Endothelial cell of umbilical vein (primary cell): ENCODE results near the gene PPFIBP1. TPM values are rescaled to one million over a fixed set of nuclear protein-coding genes. Genes with fewer than 3 reads are reported as not detected.

Source experiments
- BruUV-seq: library from RNA; stranded (reverse); fragments of 400-500 nt; replicated peaks from 2 replicates; lab custom pipeline; 2021; lab: Mats Ljungman, UMichigan
- CTCF ChIA-PET: fragments of 300-600, 350-600 bp; sonication (Branson Sonifier 250); formaldehyde crosslinking; loops from one replicate; lab custom pipeline; 2021; ENCODE audit warnings: antibody characterized with exemption, inconsistent platforms; lab: Charles Lee
- POLR2A ChIA-PET: fragments of 300-600, 350-600 bp; sonication (Branson Sonifier 250); formaldehyde crosslinking; loops from one replicate; lab custom pipeline; 2021; ENCODE audit warnings: antibody characterized with exemption, inconsistent platforms; lab: Charles Lee
- DNase-seq: peaks from one replicate; pipeline ENCODE4 v3.0.0-alpha.2; 2011; ENCODE audit warnings: low read depth, low spot score
- FAIRE-seq: peaks from 2 replicates; lab custom pipeline; 2011; peaks lifted over from hg19 to GRCh38; lab: Jason Lieb, UNC
- H2AFZ ChIP-seq: 2 replicates; pipeline ENCODE4 v1.6.0; 2012; ENCODE audit warnings: low read depth, low read length, control low read depth, inconsistent platforms
- H3K27ac ChIP-seq: 2 replicates; pipeline ENCODE4 v1.5.1; 2011; ENCODE audit warnings: low read depth, mild to moderate bottlenecking, control low read depth, low read length, moderate library complexity; ENCODE audit not compliant: insufficient read depth
- H3K27me3 ChIP-seq, 2 experiments: 2 replicates each; pipeline versions ENCODE4 v1.6.0 to v1.6.1; 2011; ENCODE audit warnings: low read length in 2 of 2, mixed read lengths in 1 of 2; ENCODE audit not compliant: control insufficient read depth in 2 of 2, insufficient read depth in 2 of 2
- H3K36me3 ChIP-seq, 2 experiments: 2 replicates in 1 of 2; 3 replicates in 1 of 2; pipeline ENCODE4 v1.5.1; 2011; ENCODE audit warnings: low read length in 2 of 2, mild to moderate bottlenecking in 1 of 2, moderate library complexity in 1 of 2; ENCODE audit not compliant: control insufficient read depth in 2 of 2, insufficient read depth in 2 of 2; ENCODE audit errors: extremely low read depth in 1 of 2
- H3K4me1 ChIP-seq: 3 replicates; pipeline ENCODE4 v1.5.1; 2011; ENCODE audit warnings: mild to moderate bottlenecking, low read length; ENCODE audit not compliant: control insufficient read depth, insufficient read depth; ENCODE audit errors: extremely low read depth
- H3K4me2 ChIP-seq: 2 replicates; pipeline ENCODE4 v1.6.1; 2011; ENCODE audit warnings: low read length, control low read depth, mixed read lengths; ENCODE audit not compliant: insufficient read depth
- H3K4me3 ChIP-seq, 3 experiments: fragments of 200-600 bp in 1 of 3; sonication (generic), shearing (Covaris generic) in 1 of 3; replicated peaks in 1 of 3; 2 replicates each; pipeline ENCODE4 v1.5.1; 2011 to 2016; ENCODE audit warnings: control low read depth in 3 of 3, low read length in 3 of 3, mild to moderate bottlenecking in 2 of 3, inconsistent platforms in 1 of 3, low read depth in 1 of 3, moderate library complexity in 1 of 3; ENCODE audit not compliant: insufficient read depth in 1 of 3
- H3K79me2 ChIP-seq: 2 replicates; pipeline ENCODE4 v1.6.0; 2012; ENCODE audit warnings: low read length, inconsistent platforms; ENCODE audit not compliant: control insufficient read depth, insufficient read depth
- H3K9ac ChIP-seq: replicated peaks from 2 replicates; pipeline ENCODE3; 2011; ENCODE audit warnings: low read length, control low read depth; ENCODE audit not compliant: insufficient read depth; ENCODE audit errors: extremely low read depth
- H3K9me1 ChIP-seq: replicated peaks from 3 replicates; pipeline ENCODE4 v1.6.0; 2011; ENCODE audit warnings: mild to moderate bottlenecking, low read length; ENCODE audit not compliant: control insufficient read depth, insufficient read depth; ENCODE audit errors: extremely low read depth
- H3K9me3 ChIP-seq: replicated peaks from 2 replicates; pipeline ENCODE4 v1.5.1; 2012; ENCODE audit warnings: low read length, inconsistent platforms; ENCODE audit not compliant: control insufficient read depth, insufficient read depth
- H4K20me1 ChIP-seq: replicated peaks from 2 replicates; pipeline ENCODE3; 2011; ENCODE audit warnings: mild to moderate bottlenecking, low read length; ENCODE audit not compliant: control insufficient read depth, insufficient read depth; ENCODE audit errors: extremely low read depth
- EZH2 ChIP-seq: IDR thresholded peaks from 2 replicates; pipeline ENCODE4 v1.6.1; 2012; ENCODE audit warnings: borderline replicate concordance, low read depth, mild to moderate bottlenecking, moderate library complexity, low read length, inconsistent platforms; ENCODE audit not compliant: severe bottlenecking
- FOS ChIP-seq: IDR thresholded peaks from 2 replicates; pipeline ENCODE4 v1.6.1; 2011; ENCODE audit warnings: mild to moderate bottlenecking, low read length, moderate library complexity, borderline replicate concordance; ENCODE audit not compliant: insufficient read depth
- GATA2 ChIP-seq: IDR thresholded peaks from 2 replicates; pipeline ENCODE4 v1.7.0; 2011; ENCODE audit warnings: low read depth, mild to moderate bottlenecking, moderate library complexity, mixed read lengths, low read length; ENCODE audit not compliant: insufficient read length, insufficient read depth
- JUN ChIP-seq: IDR thresholded peaks from 2 replicates; pipeline ENCODE4 v1.6.1; 2011; ENCODE audit warnings: borderline replicate concordance, low read depth; ENCODE audit not compliant: insufficient read length, insufficient read depth
- MYC ChIP-seq: IDR thresholded peaks from one replicate; pipeline ENCODE4 v1.6.1; 2011; ENCODE audit warnings: mild to moderate bottlenecking, low read depth, low read length
- POLR2A ChIP-seq: IDR thresholded peaks from 2 replicates; pipeline ENCODE4 v1.6.1; 2012; ENCODE audit warnings: low read depth, mild to moderate bottlenecking, control low read depth, low read length
- POLR2AphosphoS5 ChIP-seq: IDR thresholded peaks from 2 replicates; pipeline ENCODE4 v1.6.1; 2012; ENCODE audit warnings: low read depth, mild to moderate bottlenecking, control low read depth, low read length, moderate library complexity; ENCODE audit not compliant: insufficient read depth
- dilution Hi-C: fragments of 300-500 bp; cut with MboI; formaldehyde crosslinking; loops from one replicate; pipeline ENCODE4 v1.15.0; 2019; ENCODE audit warnings: low sequenced_read_pairs; ENCODE audit not compliant: extremely low pct_ligation_motif_present
- intact Hi-C: fragments of 100-400 bp; cut with micrococcal nuclease; formaldehyde crosslinking; loops from one replicate; pipeline ENCODE4 v1.10.0; 2022
- polyA plus RNA-seq, 4 experiments: library from polyadenylated mRNA; depleted of rRNA in 3 of 4; stranded (reverse) in 3 of 4; unstranded in 1 of 4; fragments of >200 nt; gene quantifications; 2 replicates each; pipeline versions ENCODE4 v1.2.1 to v1.2.3, GENCODE V29; 2011 to 2012; ENCODE audit warnings: missing spikeins in 1 of 4
- total RNA-seq: library from RNA; stranded (reverse); gene quantifications from 2 replicates; pipeline ENCODE4 v1.2.3, GENCODE V29; 2021
- TF ChIP-seq, protein P1 (sequence below), 2 donors: IDR thresholded peaks; 1 replicate in 1 of 2; 2 replicates in 1 of 2; pipeline ENCODE4 v1.5.1; 2011; ENCODE audit warnings: low read length in 2 of 2, mild to moderate bottlenecking in 2 of 2, moderate library complexity in 2 of 2, control low read depth in 1 of 2, inconsistent platforms in 1 of 2, low read depth in 1 of 2; ENCODE audit not compliant: insufficient read depth in 1 of 2; ENCODE audit errors: extremely low read depth in 1 of 2
- TF ChIP-seq, protein P2 (sequence below): IDR thresholded peaks from 2 replicates; pipeline ENCODE4 v1.6.1; 2011; ENCODE audit not compliant: insufficient read depth, insufficient read length

PPFIBP1 gene
- total and polyA plus RNA-seq, 2 donors (not counting 3 experiments of a cell fraction or from before 2014, with no cell fraction given), result 45.5 to 154 TPM

DNA sequence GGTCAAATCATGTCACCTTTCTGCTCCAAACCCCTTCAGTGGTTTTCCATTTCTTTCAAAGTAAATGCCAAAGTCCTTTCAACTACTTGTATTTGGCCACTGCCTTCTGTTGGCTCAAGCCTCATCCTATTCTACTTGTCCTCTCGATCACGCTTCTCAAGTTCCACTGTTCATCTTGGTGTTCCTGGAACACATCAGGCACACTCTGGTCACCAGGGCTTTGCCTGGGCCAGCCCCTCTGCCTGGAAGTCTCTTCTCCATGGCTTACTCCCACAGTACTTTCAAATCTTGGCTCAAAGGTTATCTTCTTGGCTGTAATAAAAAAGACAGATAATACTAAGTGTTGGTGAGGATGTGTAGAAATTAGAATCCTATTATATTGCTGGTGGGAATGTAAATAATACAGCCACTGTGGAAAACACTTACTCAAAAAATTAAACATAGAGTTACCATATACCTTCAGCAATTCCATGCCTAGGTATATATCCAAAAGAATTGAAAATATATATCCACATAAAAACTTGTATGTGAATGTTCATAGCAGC is 17.3 kb upstream of the PPFIBP1 start:
- Histone ChIP-seq H3K4me1 (no peaks in the 10 kb centered on the region), H3K27ac (no peak overlapping the region), H3K9me3 (no peaks in the 10 kb centered on the region), H3K9ac (no peak overlapping the region), H4K20me1 (no peaks in the 10 kb centered on the region), H3K4me3 (no peak overlapping the region), H3K79me2 (no peaks in the 10 kb centered on the region), H3K27me3 (no peaks in the 10 kb centered on the region), H3K36me3 (no peaks in the 10 kb centered on the region), H2AFZ (no peak overlapping the region), H3K9me1 (no peaks in the 10 kb centered on the region), H3K4me2 (no peak overlapping the region)
- TF ChIP-seq GATA2, result no peak
- no peak for TF ChIP-seq POLR2A
- no peak for TF ChIP-seq MYC
- TF ChIP-seq, protein P1, sequence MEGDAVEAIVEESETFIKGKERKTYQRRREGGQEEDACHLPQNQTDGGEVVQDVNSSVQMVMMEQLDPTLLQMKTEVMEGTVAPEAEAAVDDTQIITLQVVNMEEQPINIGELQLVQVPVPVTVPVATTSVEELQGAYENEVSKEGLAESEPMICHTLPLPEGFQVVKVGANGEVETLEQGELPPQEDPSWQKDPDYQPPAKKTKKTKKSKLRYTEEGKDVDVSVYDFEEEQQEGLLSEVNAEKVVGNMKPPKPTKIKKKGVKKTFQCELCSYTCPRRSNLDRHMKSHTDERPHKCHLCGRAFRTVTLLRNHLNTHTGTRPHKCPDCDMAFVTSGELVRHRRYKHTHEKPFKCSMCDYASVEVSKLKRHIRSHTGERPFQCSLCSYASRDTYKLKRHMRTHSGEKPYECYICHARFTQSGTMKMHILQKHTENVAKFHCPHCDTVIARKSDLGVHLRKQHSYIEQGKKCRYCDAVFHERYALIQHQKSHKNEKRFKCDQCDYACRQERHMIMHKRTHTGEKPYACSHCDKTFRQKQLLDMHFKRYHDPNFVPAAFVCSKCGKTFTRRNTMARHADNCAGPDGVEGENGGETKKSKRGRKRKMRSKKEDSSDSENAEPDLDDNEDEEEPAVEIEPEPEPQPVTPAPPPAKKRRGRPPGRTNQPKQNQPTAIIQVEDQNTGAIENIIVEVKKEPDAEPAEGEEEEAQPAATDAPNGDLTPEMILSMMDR (IDR thresholded peaks at IDR 0.05; ENCODE audit: extremely low read depth in 1 of 2, insufficient read depth in 1 of 2, low read depth in 1 of 2, low read length in 2 of 2), result no peak
- TF ChIP-seq, protein P2, sequence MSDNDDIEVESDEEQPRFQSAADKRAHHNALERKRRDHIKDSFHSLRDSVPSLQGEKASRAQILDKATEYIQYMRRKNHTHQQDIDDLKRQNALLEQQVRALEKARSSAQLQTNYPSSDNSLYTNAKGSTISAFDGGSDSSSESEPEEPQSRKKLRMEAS, result no peak
- no peak for TF ChIP-seq FOS
- TF ChIP-seq JUN, result no peak
- no peak for TF ChIP-seq EZH2
- no peak for TF ChIP-seq POLR2AphosphoS5
- DNase-seq, result no peak
- ChIA-PET POLR2A (no interaction called here), CTCF (no interaction called here)
- no TSS peak for BruUV-seq
- FAIRE-seq, result no peak
- dilution Hi-C loops, result no loop called here
- intact Hi-C loops, result no loop called here
